Stimulated activated CD4-positive, alpha-beta T cell treated with anti-CD3 and anti-CD28 coated beads, TNF-alpha, amount 100 ng/mL, for 24 hours (primary cell): ENCODE data around the gene APP.
"Not testable (repeated sequence)": the region's sequence is repeated elsewhere in the genome, so short reads cannot be mapped to it uniquely, and the experiment has no call there.

Experiments
- DNase-seq, 3 experiments: peaks; one replicate each; pipeline ENCODE4 v3.0.0-alpha.2; 2020; ENCODE audit warnings: low read depth in 3 of 3

The APP gene

GRCh38 chr21:26164311-26164710 is 6.3 kb downstream of the APP start:
- no peak for DNase-seq

DNA sequence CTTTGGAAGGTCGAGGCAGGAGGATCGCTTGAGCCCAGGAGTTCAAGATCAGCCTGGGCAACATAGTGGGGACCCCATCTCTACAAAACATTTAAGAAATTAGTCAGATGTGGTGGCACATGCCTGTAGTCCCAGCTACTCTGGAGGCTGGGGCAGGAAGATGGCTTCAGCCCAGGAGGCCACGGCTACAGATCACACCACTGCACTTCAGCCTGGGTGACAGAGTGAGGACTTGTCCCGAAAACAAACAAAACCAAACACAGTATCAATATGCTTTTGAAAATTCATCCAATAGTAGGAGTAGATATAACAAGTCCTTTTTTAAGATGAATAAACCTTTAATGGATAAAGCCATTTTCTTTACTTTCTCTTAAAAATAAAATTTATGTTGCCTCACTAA is 8.5 kb downstream of the APP start:
- DNase-seq, result no peak

GRCh38 chr21:26159869-26160268 is 10.7 kb downstream of the APP start:
- DNase-seq, result no peak

- no peak for DNase-seq
Measured at GRCh38 chr21:26157801-26158200, 12.8 kb downstream of the APP start.

DNA sequence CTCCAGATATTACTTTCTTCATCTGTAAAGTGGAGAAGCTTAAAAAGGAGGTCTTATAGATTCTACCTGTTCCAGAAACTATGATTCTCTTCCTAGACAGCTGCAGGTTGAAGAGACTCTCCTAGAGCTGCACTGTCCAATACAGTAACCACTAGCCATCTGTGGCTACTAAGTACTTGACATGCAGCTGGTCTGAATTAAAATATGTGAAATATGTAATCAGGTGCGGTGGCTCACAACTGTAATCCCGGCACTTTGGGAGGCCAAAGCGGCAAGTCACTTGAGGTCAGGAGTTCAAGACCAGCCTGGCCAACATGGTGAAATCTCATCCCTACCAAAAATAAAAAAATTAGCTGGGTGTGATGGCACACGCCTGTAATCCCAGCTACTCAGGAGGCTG is 15.8 kb downstream of the APP start:
- no peak for DNase-seq

GRCh38 chr21:26153758-26154157 is 16.8 kb downstream of the APP start:
- no peak for DNase-seq

DNA sequence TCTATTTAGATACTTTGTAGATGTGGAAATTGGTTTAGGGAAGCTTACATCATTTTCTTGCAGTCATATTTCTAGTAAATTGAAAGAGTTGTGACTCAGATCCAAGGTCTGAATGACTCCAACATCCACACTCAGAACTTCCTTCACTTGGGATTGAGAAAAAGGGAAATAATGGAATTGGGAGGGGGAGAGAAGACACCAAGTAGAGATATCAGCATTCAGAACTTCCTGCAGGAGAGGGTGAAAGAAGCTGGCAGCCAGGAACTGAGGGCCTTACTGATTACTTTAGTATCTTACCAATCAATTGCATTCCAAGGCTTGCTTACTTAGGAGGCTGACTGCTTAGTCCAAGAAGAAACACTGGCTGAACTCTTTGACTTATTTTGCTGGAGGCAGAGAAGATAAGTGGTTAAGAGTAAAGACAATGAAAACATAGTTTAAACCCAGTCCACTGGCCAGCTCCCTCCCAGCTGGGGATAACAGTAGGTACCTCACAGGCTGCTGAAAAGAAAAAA is 21.7 kb downstream of the APP start:
- no peak for DNase-seq

- no peak for DNase-seq
Measured at GRCh38 chr21:26148071-26148839, 22.3 kb downstream of the APP start.

DNA sequence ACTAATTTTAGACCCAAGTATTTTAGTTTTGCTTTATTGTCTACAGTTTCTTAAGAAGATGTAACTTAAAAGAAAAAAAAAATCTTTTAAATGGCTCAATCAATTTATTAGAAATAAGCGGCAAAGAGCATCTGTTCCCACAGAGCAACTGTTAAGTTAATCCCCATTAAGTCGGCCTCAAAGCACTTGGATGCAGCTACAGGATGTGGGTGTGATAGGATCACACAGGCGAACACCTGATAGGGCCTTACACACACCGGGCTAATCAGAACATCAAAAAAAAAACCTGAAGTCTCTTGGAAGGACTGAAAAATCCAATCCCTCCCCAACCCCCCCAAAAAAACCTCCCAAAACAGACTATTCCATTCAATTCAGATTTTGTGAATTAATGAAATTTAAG is 23.0 kb downstream of the APP start:
- no peak for DNase-seq

GRCh38 chr21:26146681-26147080 is 23.9 kb downstream of the APP start:
- DNase-seq, result no peak

GRCh38 chr21:26144031-26144430 is 26.5 kb downstream of the APP start:
- DNase-seq, result no peak

GRCh38 chr21:26142363-26142762 is 28.2 kb downstream of the APP start:
- DNase-seq, result no peak

DNA sequence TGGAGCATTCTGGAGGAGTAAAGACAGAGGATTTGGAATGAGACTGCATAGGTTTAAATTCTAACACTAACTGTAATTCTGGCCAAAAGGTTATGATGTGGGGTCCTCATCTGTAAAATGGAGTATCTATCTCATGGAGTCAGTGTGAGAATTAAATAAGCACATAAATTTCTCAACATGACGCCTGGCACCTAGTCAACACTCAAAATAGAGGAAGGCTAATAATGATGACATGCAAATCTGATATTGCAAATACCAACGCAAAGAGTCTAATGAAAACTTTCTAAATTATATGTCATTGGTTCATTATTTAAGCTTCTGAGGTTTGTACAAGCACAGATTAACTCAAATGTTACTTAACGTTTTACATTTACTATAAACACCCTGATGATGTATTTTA is 29.6 kb downstream of the APP start:
- DNase-seq, result no peak

GRCh38 chr21:26140164-26140579 is 30.4 kb downstream of the APP start:
- DNase-seq, result no peak

DNA sequence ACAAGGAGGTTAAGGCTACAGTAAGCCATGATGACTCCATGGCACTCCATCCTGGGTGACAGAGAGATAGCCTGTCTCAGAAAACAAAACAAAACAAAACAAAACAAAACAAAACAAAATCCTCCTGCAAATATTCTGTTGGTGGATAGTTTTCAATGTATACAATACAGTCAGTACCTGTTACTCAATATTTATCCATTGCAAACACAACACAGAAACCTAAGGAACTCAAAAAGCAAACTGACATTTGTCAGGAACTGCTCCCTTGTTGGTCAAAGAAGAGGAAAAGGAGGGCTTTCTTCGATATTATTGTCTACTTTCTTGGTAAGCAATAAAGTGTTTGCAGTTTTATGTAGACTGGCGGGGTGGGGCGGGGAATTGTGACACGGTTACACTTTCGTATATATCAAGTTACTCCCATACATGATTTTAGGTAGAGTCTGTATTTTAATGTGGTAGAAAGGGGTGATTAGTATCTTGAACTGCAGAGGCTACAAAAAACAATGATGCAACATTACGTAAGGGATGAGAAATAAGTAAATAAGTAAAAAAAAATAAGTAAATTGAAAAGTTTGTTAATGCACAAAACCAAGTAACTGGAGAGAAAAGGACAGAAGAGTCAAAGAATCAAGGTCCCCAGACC is 31.8 kb downstream of the APP start:
- DNase-seq, result no peak

GRCh38 chr21:26137379-26138060 is 33.0 kb downstream of the APP start:
- DNase-seq, result no peak

GRCh38 chr21:26136671-26137070 is 33.9 kb downstream of the APP start:
- DNase-seq, result no peak

DNA sequence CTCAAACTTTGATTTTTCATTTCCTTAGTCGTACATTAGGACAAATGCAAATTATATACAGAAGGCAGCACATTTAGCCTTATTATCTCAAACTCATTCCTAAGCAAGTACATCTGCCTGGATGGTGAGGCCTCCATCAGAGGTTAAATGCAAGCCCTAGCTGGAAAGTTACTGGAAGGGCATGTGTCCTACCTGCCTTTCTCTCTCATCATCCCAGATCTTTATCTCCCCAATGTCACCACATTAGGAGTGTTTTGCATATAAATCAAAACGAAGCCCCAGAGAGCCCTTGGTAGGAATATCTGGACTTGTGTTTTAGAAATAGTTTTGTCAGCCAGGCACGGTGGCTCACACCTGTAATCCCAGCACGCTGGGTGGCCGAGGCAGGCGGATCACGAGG is 35.0 kb downstream of the APP start:
- no peak for DNase-seq

GRCh38 chr21:26131554-26131953 is 39.0 kb downstream of the APP start:
- DNase-seq, result no peak

GRCh38 chr21:26131053-26131452 is 39.5 kb downstream of the APP start:
- not testable (repeated sequence) for DNase-seq

- no peak for DNase-seq
Measured at GRCh38 chr21:26130249-26130881, 40.2 kb downstream of the APP start.

DNA sequence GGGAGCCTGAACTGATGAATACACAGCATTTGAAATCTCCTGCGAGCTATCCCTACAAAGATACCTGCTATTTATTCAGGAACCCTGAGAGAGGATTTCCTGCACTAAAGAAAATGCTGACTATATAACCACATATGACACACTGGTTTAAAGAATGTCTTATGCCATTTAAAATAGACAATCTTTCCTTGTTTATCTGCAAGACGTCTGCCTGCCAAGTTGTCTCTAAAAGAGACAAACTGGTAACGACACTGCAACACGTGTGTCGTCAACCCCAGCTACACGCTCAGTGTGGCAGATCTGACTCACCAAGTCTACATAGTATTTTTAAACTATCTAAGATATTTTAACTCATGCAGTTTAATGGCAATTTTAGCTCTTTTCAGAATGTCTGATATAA is 42.7 kb downstream of the APP start:
- no peak for DNase-seq
